GM23338 (cell line): ENCODE measurements around the gene MS4A15. TPM values are rescaled to one million over a fixed set of nuclear protein-coding genes. Genes with fewer than 3 reads are reported as not detected.

ENCODE experiments used
- ATAC-seq: fragments of 200-7000 bp; cut with Tn5 transposase; 3 replicates; pipeline ENCODE4 v1.9.1; 2020
- DNase-seq: peaks from one replicate; pipeline ENCODE4 v3.0.0-alpha.2; 2015; ENCODE audit warnings: low spot score
- H2AFZ ChIP-seq: fragments of 200-600 bp; sonication (generic); 2 replicates; pipeline ENCODE4 v1.8.0; 2016; ENCODE audit warnings: antibody characterized with exemption, mild to moderate bottlenecking, moderate library complexity
- H3F3A ChIP-seq: fragments of 200-600 bp; sonication (generic); replicated peaks from 2 replicates; pipeline ENCODE4 v1.8.0; 2017; ENCODE audit warnings: antibody characterized with exemption, mixed run types, low read depth
- H3K27ac ChIP-seq: fragments of 200-600 bp; sonication (generic); 2 replicates; pipeline ENCODE4 v1.6.1; 2016; ENCODE audit warnings: low read depth
- H3K27me3 ChIP-seq: fragments of 200-600 bp; sonication (generic); 2 replicates; pipeline ENCODE4 v1.8.0; 2016; ENCODE audit warnings: mild to moderate bottlenecking, mixed run types, moderate library complexity; ENCODE audit not compliant: insufficient read depth
- H3K36me3 ChIP-seq: fragments of 200-600 bp; sonication (generic); 2 replicates; pipeline ENCODE4 v1.8.0; 2016; ENCODE audit warnings: mild to moderate bottlenecking; ENCODE audit not compliant: insufficient read depth
- H3K4me1 ChIP-seq: fragments of 200-600 bp; sonication (generic); 2 replicates; pipeline ENCODE4 v1.8.0; 2016; ENCODE audit warnings: mild to moderate bottlenecking, moderate library complexity; ENCODE audit not compliant: insufficient read depth
- H3K4me2 ChIP-seq: fragments of 200-600 bp; sonication (generic); 2 replicates; pipeline ENCODE4 v1.7.1; 2017; ENCODE audit warnings: mixed run types
- H3K4me3 ChIP-seq: fragments of 200-600 bp; sonication (generic); 2 replicates; pipeline ENCODE4 v1.6.1; 2016; ENCODE audit warnings: mixed run types
- H3K79me2 ChIP-seq: fragments of 200-600 bp; sonication (generic); replicated peaks from 2 replicates; pipeline ENCODE4 v1.8.0; 2017; ENCODE audit warnings: mild to moderate bottlenecking; ENCODE audit not compliant: insufficient read depth
- H3K9me2 ChIP-seq: fragments of 200-600 bp; sonication (generic); 2 replicates; pipeline ENCODE4 v1.8.0; 2017; ENCODE audit not compliant: insufficient read depth
- H4K20me1 ChIP-seq: fragments of 200-600 bp; sonication (generic); replicated peaks from 2 replicates; pipeline ENCODE4 v1.8.0; 2017; ENCODE audit warnings: mild to moderate bottlenecking; ENCODE audit not compliant: insufficient read depth
- H3K27ac Mint-ChIP-seq: 2 replicates; pipeline ENCODE4 v1.8.0; 2020; ENCODE audit warnings: inconsistent platforms, mild to moderate bottlenecking, moderate library complexity, mixed read lengths
- H3K27me3 Mint-ChIP-seq: 3 replicates; pipeline ENCODE4 v1.8.0; 2022; ENCODE audit warnings: low read depth, mild to moderate bottlenecking, moderate library complexity, mixed read lengths, inconsistent platforms; ENCODE audit not compliant: insufficient read depth, poor library complexity
- H3K36me3 Mint-ChIP-seq: 3 replicates; pipeline ENCODE4 v1.8.0; 2021; ENCODE audit warnings: low read depth, mild to moderate bottlenecking, inconsistent platforms, moderate library complexity, mixed read lengths
- H3K4me1 Mint-ChIP-seq: 3 replicates; pipeline ENCODE4 v1.8.0; 2020; ENCODE audit warnings: mild to moderate bottlenecking, inconsistent platforms, mixed read lengths
- H3K4me3 Mint-ChIP-seq: 3 replicates; pipeline ENCODE4 v1.8.0; 2021; ENCODE audit warnings: moderate library complexity, mild to moderate bottlenecking, inconsistent platforms, mixed read lengths
- H3K9me3 Mint-ChIP-seq: 3 replicates; pipeline ENCODE4 v1.8.0; 2020; ENCODE audit warnings: moderate library complexity, mild to moderate bottlenecking, inconsistent platforms, mixed read lengths
- CREB1 ChIP-seq: fragments of 250-450 bp; sonication (Bioruptor Pico); IDR thresholded peaks from 2 replicates; pipeline ENCODE4 v1.5.0; 2020; ENCODE audit warnings: low read depth, mild to moderate bottlenecking, moderate library complexity
- EZH2 ChIP-seq: fragments of 200-600 bp; sonication (generic); IDR thresholded peaks from one replicate; pipeline ENCODE4 v1.8.0; 2017; ENCODE audit warnings: antibody characterized with exemption, mild to moderate bottlenecking, low read depth; ENCODE audit not compliant: unreplicated experiment
- EZH2phosphoT487 ChIP-seq: fragments of 200-600 bp; sonication (generic); IDR thresholded peaks from one replicate; pipeline ENCODE4 v1.8.1; 2018; ENCODE audit warnings: antibody characterized with exemption; ENCODE audit not compliant: unreplicated experiment
- JUNB ChIP-seq: IDR thresholded peaks from one replicate; pipeline ENCODE4 v1.6.1; 2016; ENCODE audit warnings: antibody characterized with exemption; ENCODE audit not compliant: unreplicated experiment
- NANOG ChIP-seq: IDR thresholded peaks from 2 replicates; pipeline ENCODE4 v1.6.1; 2016; ENCODE audit warnings: antibody characterized with exemption, borderline replicate concordance
- POLR2AphosphoS5 ChIP-seq: IDR thresholded peaks from 2 replicates; pipeline ENCODE4 v1.6.1; 2016; ENCODE audit warnings: antibody characterized with exemption, low read depth
- STAT1 ChIP-seq: IDR thresholded peaks from one replicate; pipeline ENCODE4 v1.6.1; 2016; ENCODE audit warnings: antibody characterized with exemption; ENCODE audit not compliant: unreplicated experiment
- ZNF114 ChIP-seq: fragments of 250-450 bp; sonication (Bioruptor Pico); IDR thresholded peaks from 2 replicates; pipeline ENCODE4 v1.5.0; 2020; ENCODE audit warnings: mild to moderate bottlenecking, moderate library complexity
- ZNF331 ChIP-seq: fragments of 250-450 bp; sonication (Bioruptor Pico); IDR thresholded peaks from 2 replicates; pipeline ENCODE4 v1.5.0; 2020; ENCODE audit warnings: low read depth, mild to moderate bottlenecking, moderate library complexity
- polyA plus RNA-seq: library from polyadenylated mRNA; unstranded; fragments of >200 nt; fragmentation: Nextera tagmentation; extraction: Ambion mirVana; gene quantifications from 2 replicates; pipeline ENCODE4 v1.2.1, GENCODE V29; 2016
- total RNA-seq: library from RNA; depleted of rRNA; stranded (reverse); fragments of >200 nt; shearing (Covaris generic); gene quantifications from 2 replicates; pipeline ENCODE4 v1.2.3, GENCODE V29; 2014
- TF ChIP-seq, protein P1 (sequence below): fragments of 250-450 bp; sonication (Bioruptor Pico); IDR thresholded peaks from 2 replicates; pipeline ENCODE4 v1.5.0; 2020; ENCODE audit warnings: mild to moderate bottlenecking, moderate library complexity
- TF ChIP-seq, protein P2 (sequence below): IDR thresholded peaks from one replicate; pipeline ENCODE4 v1.6.1; 2018; ENCODE audit warnings: antibody characterized with exemption; ENCODE audit not compliant: unreplicated experiment
- TF ChIP-seq, protein P3 (sequence below), 2 experiments: fragments of 200-600 bp in 1 of 2; sonication (generic) in 1 of 2; conservative IDR thresholded peaks; 2 replicates each; pipeline versions ENCODE4 v1.5.1 to v1.6.1; 2016 to 2017; ENCODE audit warnings: antibody characterized with exemption in 2 of 2, low read depth in 2 of 2, mild to moderate bottlenecking in 2 of 2, moderate library complexity in 1 of 2
- TF ChIP-seq, protein P4 (sequence below): IDR thresholded peaks from 2 replicates; pipeline ENCODE4 v1.6.1; 2016; ENCODE audit warnings: antibody characterized with exemption

Gene MS4A15
- total and polyA plus RNA-seq, 2 experiments from 2014 or later = 0.44 TPM; not detected in 1

DNA sequence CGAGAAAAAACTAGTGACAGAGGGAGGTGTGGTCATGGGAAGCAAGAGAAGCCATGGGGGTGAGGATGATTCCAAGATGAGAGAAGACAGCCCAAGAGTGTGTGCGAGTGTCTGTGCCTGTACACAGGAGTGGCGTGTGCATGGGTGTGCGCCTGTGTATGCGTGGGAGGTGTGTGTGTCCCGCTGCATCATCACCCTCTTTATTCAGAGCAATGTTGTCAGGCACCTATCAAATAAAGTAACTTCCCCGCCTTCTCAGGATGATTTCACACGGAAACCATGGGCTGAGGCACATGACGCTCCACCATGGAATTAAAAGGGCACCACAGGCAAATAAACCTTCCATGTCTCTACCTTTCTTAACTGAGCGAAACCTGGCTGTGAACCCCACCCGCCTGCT is 53.0 kb downstream of the MS4A15 start:
- Histone ChIP-seq H3K4me2 (no peak overlapping the region), H4K20me1 (no peaks in the 10 kb centered on the region), H3K4me1 (no peaks in the 10 kb centered on the region), H3K79me2 (no peaks in the 10 kb centered on the region), H2AFZ (no peak overlapping the region), H3K27ac (no peak overlapping the region), H3K9me2 (no peaks in the 10 kb centered on the region), H3K27me3 (no peaks in the 10 kb centered on the region), H3K36me3 (no peaks in the 10 kb centered on the region), H3K4me3 (no peak overlapping the region), H3F3A (no peaks in the 10 kb centered on the region)
- H3K4me1 Mint-ChIP-seq = no peaks in the 10 kb centered on the region
- H3K27me3 Mint-ChIP-seq = peaks cover 4% of the 10 kb centered on the region
- ATAC-seq (no peak), DNase-seq (no peak)
- H3K27ac Mint-ChIP-seq = no peak overlapping the region
- peaks cover 12% of the 10 kb centered on the region for H3K9me3 Mint-ChIP-seq
- no peak overlapping the region for H3K4me3 Mint-ChIP-seq
- TF ChIP-seq ZNF331 (CRISPR knock-in tag) (no peak), ZNF114 (CRISPR knock-in tag) (no peak), STAT1 (no peak), EZH2 (no peak), EZH2phosphoT487 (no peak), POLR2AphosphoS5 (no peak), NANOG (no peak), JUNB (no peak), CREB1 (CRISPR knock-in tag) (no peak)
- TF ChIP-seq, protein P1, sequence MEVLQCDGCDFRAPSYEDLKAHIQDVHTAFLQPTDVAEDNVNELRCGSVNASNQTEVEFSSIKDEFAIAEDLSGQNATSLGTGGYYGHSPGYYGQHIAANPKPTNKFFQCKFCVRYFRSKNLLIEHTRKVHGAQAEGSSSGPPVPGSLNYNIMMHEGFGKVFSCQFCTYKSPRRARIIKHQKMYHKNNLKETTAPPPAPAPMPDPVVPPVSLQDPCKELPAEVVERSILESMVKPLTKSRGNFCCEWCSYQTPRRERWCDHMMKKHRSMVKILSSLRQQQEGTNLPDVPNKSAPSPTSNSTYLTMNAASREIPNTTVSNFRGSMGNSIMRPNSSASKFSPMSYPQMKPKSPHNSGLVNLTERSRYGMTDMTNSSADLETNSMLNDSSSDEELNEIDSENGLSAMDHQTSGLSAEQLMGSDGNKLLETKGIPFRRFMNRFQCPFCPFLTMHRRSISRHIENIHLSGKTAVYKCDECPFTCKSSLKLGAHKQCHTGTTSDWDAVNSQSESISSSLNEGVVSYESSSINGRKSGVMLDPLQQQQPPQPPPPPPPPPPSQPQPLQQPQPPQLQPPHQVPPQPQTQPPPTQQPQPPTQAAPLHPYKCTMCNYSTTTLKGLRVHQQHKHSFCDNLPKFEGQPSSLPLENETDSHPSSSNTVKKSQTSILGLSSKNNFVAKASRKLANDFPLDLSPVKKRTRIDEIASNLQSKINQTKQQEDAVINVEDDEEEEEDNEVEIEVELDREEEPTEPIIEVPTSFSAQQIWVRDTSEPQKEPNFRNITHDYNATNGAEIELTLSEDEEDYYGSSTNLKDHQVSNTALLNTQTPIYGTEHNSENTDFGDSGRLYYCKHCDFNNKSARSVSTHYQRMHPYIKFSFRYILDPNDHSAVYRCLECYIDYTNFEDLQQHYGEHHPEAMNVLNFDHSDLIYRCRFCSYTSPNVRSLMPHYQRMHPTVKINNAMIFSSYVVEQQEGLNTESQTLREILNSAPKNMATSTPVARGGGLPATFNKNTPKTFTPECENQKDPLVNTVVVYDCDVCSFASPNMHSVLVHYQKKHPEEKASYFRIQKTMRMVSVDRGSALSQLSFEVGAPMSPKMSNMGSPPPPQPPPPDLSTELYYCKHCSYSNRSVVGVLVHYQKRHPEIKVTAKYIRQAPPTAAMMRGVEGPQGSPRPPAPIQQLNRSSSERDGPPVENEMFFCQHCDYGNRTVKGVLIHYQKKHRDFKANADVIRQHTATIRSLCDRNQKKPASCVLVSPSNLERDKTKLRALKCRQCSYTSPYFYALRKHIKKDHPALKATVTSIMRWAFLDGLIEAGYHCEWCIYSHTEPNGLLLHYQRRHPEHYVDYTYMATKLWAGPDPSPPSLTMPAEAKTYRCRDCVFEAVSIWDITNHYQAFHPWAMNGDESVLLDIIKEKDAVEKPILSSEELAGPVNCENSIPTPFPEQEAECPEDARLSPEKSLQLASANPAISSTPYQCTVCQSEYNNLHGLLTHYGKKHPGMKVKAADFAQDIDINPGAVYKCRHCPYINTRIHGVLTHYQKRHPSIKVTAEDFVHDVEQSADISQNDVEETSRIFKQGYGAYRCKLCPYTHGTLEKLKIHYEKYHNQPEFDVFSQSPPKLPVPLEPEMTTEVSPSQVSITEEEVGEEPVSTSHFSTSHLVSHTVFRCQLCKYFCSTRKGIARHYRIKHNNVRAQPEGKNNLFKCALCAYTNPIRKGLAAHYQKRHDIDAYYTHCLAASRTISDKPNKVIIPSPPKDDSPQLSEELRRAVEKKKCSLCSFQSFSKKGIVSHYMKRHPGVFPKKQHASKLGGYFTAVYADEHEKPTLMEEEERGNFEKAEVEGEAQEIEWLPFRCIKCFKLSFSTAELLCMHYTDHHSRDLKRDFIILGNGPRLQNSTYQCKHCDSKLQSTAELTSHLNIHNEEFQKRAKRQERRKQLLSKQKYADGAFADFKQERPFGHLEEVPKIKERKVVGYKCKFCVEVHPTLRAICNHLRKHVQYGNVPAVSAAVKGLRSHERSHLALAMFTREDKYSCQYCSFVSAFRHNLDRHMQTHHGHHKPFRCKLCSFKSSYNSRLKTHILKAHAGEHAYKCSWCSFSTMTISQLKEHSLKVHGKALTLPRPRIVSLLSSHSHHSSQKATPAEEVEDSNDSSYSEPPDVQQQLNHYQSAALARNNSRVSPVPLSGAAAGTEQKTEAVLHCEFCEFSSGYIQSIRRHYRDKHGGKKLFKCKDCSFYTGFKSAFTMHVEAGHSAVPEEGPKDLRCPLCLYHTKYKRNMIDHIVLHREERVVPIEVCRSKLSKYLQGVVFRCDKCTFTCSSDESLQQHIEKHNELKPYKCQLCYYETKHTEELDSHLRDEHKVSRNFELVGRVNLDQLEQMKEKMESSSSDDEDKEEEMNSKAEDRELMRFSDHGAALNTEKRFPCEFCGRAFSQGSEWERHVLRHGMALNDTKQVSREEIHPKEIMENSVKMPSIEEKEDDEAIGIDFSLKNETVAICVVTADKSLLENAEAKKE (CRISPR knock-in tag) = no peak
- TF ChIP-seq, protein P2, sequence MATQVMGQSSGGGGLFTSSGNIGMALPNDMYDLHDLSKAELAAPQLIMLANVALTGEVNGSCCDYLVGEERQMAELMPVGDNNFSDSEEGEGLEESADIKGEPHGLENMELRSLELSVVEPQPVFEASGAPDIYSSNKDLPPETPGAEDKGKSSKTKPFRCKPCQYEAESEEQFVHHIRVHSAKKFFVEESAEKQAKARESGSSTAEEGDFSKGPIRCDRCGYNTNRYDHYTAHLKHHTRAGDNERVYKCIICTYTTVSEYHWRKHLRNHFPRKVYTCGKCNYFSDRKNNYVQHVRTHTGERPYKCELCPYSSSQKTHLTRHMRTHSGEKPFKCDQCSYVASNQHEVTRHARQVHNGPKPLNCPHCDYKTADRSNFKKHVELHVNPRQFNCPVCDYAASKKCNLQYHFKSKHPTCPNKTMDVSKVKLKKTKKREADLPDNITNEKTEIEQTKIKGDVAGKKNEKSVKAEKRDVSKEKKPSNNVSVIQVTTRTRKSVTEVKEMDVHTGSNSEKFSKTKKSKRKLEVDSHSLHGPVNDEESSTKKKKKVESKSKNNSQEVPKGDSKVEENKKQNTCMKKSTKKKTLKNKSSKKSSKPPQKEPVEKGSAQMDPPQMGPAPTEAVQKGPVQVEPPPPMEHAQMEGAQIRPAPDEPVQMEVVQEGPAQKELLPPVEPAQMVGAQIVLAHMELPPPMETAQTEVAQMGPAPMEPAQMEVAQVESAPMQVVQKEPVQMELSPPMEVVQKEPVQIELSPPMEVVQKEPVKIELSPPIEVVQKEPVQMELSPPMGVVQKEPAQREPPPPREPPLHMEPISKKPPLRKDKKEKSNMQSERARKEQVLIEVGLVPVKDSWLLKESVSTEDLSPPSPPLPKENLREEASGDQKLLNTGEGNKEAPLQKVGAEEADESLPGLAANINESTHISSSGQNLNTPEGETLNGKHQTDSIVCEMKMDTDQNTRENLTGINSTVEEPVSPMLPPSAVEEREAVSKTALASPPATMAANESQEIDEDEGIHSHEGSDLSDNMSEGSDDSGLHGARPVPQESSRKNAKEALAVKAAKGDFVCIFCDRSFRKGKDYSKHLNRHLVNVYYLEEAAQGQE = no peak
- TF ChIP-seq, protein P3, sequence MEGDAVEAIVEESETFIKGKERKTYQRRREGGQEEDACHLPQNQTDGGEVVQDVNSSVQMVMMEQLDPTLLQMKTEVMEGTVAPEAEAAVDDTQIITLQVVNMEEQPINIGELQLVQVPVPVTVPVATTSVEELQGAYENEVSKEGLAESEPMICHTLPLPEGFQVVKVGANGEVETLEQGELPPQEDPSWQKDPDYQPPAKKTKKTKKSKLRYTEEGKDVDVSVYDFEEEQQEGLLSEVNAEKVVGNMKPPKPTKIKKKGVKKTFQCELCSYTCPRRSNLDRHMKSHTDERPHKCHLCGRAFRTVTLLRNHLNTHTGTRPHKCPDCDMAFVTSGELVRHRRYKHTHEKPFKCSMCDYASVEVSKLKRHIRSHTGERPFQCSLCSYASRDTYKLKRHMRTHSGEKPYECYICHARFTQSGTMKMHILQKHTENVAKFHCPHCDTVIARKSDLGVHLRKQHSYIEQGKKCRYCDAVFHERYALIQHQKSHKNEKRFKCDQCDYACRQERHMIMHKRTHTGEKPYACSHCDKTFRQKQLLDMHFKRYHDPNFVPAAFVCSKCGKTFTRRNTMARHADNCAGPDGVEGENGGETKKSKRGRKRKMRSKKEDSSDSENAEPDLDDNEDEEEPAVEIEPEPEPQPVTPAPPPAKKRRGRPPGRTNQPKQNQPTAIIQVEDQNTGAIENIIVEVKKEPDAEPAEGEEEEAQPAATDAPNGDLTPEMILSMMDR (conservative IDR thresholded peaks at IDR 0.05; ENCODE audit: low read depth in 2 of 2) = no peak
- TF ChIP-seq, protein P4, sequence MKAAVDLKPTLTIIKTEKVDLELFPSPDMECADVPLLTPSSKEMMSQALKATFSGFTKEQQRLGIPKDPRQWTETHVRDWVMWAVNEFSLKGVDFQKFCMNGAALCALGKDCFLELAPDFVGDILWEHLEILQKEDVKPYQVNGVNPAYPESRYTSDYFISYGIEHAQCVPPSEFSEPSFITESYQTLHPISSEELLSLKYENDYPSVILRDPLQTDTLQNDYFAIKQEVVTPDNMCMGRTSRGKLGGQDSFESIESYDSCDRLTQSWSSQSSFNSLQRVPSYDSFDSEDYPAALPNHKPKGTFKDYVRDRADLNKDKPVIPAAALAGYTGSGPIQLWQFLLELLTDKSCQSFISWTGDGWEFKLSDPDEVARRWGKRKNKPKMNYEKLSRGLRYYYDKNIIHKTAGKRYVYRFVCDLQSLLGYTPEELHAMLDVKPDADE = no peak
- H3K36me3 Mint-ChIP-seq = peaks cover 6% of the 10 kb centered on the region; the same call in 1 of the 3 replicates
